ENCODE measurements around the gene AKAP1.

AKAP1 gene

GRCh38 chr17:57106836-57107497 is 21.9 kb downstream of the AKAP1 start:
- no peak for DNase-seq (ENCODE audit: low spot score)

- DNase-seq (ENCODE audit: low spot score) = no peak
These were observed 22.6 kb downstream of the AKAP1 start for GRCh38 chr17:57107498-57108101.

GRCh38 chr17:57108671-57109392 is 23.8 kb downstream of the AKAP1 start:
- DNase-seq (ENCODE audit: low spot score) = no peak

- no peak for DNase-seq (ENCODE audit: low spot score)
These were observed 24.5 kb downstream of the AKAP1 start for GRCh38 chr17:57109393-57110151.

GRCh38 chr17:57110152-57110542 is 25.1 kb downstream of the AKAP1 start:
- DNase-seq (ENCODE audit: low spot score) = no peak

- no peak for DNase-seq (ENCODE audit: low spot score)
These were observed 25.7 kb downstream of the AKAP1 start for GRCh38 chr17:57110579-57111325.

GRCh38 chr17:57111386-57111785 is 26.3 kb downstream of the AKAP1 start:
- no peak for DNase-seq (ENCODE audit: low spot score)

- DNase-seq (ENCODE audit: low spot score) = no peak
These were observed 28.0 kb downstream of the AKAP1 start for GRCh38 chr17:57113011-57113410.

- DNase-seq (ENCODE audit: low spot score) = no peak
These were observed 28.6 kb downstream of the AKAP1 start for GRCh38 chr17:57113656-57114055.

- peak; percentile 64 for DNase-seq (ENCODE audit: low spot score)
These were observed 29.1 kb downstream of the AKAP1 start for GRCh38 chr17:57114085-57114673.

GRCh38 chr17:57115377-57115776 is 30.3 kb downstream of the AKAP1 start:
- DNase-seq (ENCODE audit: low spot score) = no peak

GRCh38 chr17:57115916-57116315 is 30.9 kb downstream of the AKAP1 start:
- no peak for DNase-seq (ENCODE audit: low spot score)

- DNase-seq (ENCODE audit: low spot score) = no peak
These were observed 32.8 kb downstream of the AKAP1 start for GRCh38 chr17:57117798-57118197.

GRCh38 chr17:57120814-57121213 is 35.8 kb downstream of the AKAP1 start:
- DNase-seq (ENCODE audit: low spot score) = no peak

- DNase-seq (ENCODE audit: low spot score) = peak; percentile 71
These were observed 36.4 kb downstream of the AKAP1 start for GRCh38 chr17:57121308-57122042.

- no peak for DNase-seq (ENCODE audit: low spot score)
These were observed 39.0 kb downstream of the AKAP1 start for GRCh38 chr17:57124053-57124452.

GRCh38 chr17:57125406-57125805 is 40.4 kb downstream of the AKAP1 start:
- no peak for DNase-seq (ENCODE audit: low spot score)

- DNase-seq (ENCODE audit: low spot score) = no peak
These were observed 40.8 kb downstream of the AKAP1 start for GRCh38 chr17:57125866-57126265.

GRCh38 chr17:57130708-57131461 is 45.8 kb downstream of the AKAP1 start:
- DNase-seq (ENCODE audit: low spot score) = peak; percentile 95

GRCh38 chr17:57132663-57133062 is 47.6 kb downstream of the AKAP1 start:
- DNase-seq (ENCODE audit: low spot score) = no peak
